Kidney tubule cell (primary cell): ENCODE data around the gene CDPF1.
"Not testable (repeated sequence)": the region's sequence is repeated elsewhere in the genome, so short reads cannot be mapped to it uniquely, and the experiment has no call there.

ENCODE experiments used
- DNase-seq: peaks from one replicate; pipeline ENCODE4 v3.0.0-alpha.2; 2018; ENCODE audit warnings: low spot score

Gene CDPF1

GRCh38 chr22:46281866-46282678, 32.0 kb upstream of the CDPF1 start:
- no peak for DNase-seq

GRCh38 chr22:46280999-46281623, 31.0 kb upstream of the CDPF1 start:
- DNase-seq = no peak

GRCh38 chr22:46280063-46280817, 30.1 kb upstream of the CDPF1 start:
- DNase-seq = no peak

GRCh38 chr22:46278656-46279645, 28.9 kb upstream of the CDPF1 start:
- DNase-seq = no peak

- DNase-seq = no peak
Observed at GRCh38 chr22:46276563-46276962, 26.5 kb upstream of the CDPF1 start.

GRCh38 chr22:46275455-46276122, 25.5 kb upstream of the CDPF1 start:
- DNase-seq = peak; percentile 8

- no peak for DNase-seq
Observed at GRCh38 chr22:46274381-46274780, 24.3 kb upstream of the CDPF1 start.

GRCh38 chr22:46273432-46274148, 23.5 kb upstream of the CDPF1 start:
- DNase-seq = no peak

- DNase-seq = no peak
Observed at GRCh38 chr22:46272762-46273431, 22.8 kb upstream of the CDPF1 start.

GRCh38 chr22:46272196-46272595, 22.1 kb upstream of the CDPF1 start:
- no peak for DNase-seq

- no peak for DNase-seq
Observed at GRCh38 chr22:46269564-46269963, 19.5 kb upstream of the CDPF1 start.

GRCh38 chr22:46267431-46268279, 17.6 kb upstream of the CDPF1 start, which contains the start of gene TTC38:
TTC38 (plus strand) TSS chr22:46268008; CDS start chr22:46268040, 32 bp downstream.
- DNase-seq = peak; percentile 84

- DNase-seq = not testable (repeated sequence)
Observed at GRCh38 chr22:46265627-46266026, 15.5 kb upstream of the CDPF1 start.

- not testable (repeated sequence) for DNase-seq
Observed at GRCh38 chr22:46264520-46264919, 14.4 kb upstream of the CDPF1 start.

GRCh38 chr22:46263216-46263590, 13.1 kb upstream of the CDPF1 start, which contains the start of gene PKDREJ:
PKDREJ (minus strand) TSS chr22:46263343; CDS start chr22:46263322, 21 bp downstream.
- DNase-seq = no peak

- peak; percentile 20 for DNase-seq
Observed at GRCh38 chr22:46262449-46263215, 12.5 kb upstream of the CDPF1 start.

- DNase-seq = no peak
Observed at GRCh38 chr22:46260038-46260437, 9.9 kb upstream of the CDPF1 start.

GRCh38 chr22:46259374-46259773, 9.3 kb upstream of the CDPF1 start:
- no peak for DNase-seq
